Activated CD8-positive, alpha-beta T cell treated with anti-CD3 and anti-CD28 coated beads, Interleukin-2, amount 10 ng/mL, durations not matched to agents 7 days and 5 days (primary cell): Measurements from ENCODE around the gene GATAD2B. TPM values are rescaled to one million over a fixed set of nuclear protein-coding genes. Genes with fewer than 3 reads are reported as not detected.

Experiments
- ATAC-seq: fragments of 150-1000 bp; cut with Tn5 transposase; one replicate; pipeline ENCODE4 v1.10.0; 2021; ENCODE audit warnings: moderate library complexity
- CTCF ChIA-PET: fragments of 350-600 bp; sonication (Branson Sonifier 250); formaldehyde crosslinking; loops from one replicate; lab custom pipeline; 2021; ENCODE audit warnings: antibody characterized with exemption; lab: Charles Lee
- POLR2A ChIA-PET: fragments of 350-600 bp; sonication (Branson Sonifier 250); formaldehyde crosslinking; loops from one replicate; lab custom pipeline; 2021; ENCODE audit warnings: antibody characterized with exemption; lab: Charles Lee
- DNase-seq: peaks from one replicate; pipeline ENCODE4 v3.0.0-alpha.2; 2020
- H3K27ac Mint-ChIP-seq: one replicate; pipeline ENCODE4 v1.8.0; 2021; ENCODE audit warnings: mild to moderate bottlenecking, mixed read lengths
- H3K27me3 Mint-ChIP-seq: one replicate; pipeline ENCODE4 v1.8.0; 2021; ENCODE audit warnings: low read depth, mixed read lengths
- H3K36me3 Mint-ChIP-seq: one replicate; pipeline ENCODE4 v1.8.0; 2021; ENCODE audit warnings: low read depth, mixed read lengths
- H3K4me1 Mint-ChIP-seq: one replicate; pipeline ENCODE4 v1.8.0; 2021; ENCODE audit warnings: low read depth, mixed read lengths
- H3K4me3 Mint-ChIP-seq: one replicate; pipeline ENCODE4 v1.8.0; 2021; ENCODE audit warnings: mild to moderate bottlenecking, mixed read lengths
- H3K9me3 Mint-ChIP-seq: one replicate; pipeline ENCODE4 v1.8.0; 2022; ENCODE audit warnings: mixed read lengths; ENCODE audit not compliant: insufficient read depth
- total RNA-seq, 2 experiments: library from RNA; stranded (reverse); gene quantifications; one replicate each; pipeline ENCODE4 v1.2.3, GENCODE V29; 2021

Gene GATAD2B
- total RNA-seq, 2 experiments from 2014 or later: 70.2 to 71.7 TPM

GRCh38 chr1:153833171-153833570, 89.6 kb downstream of the GATAD2B start:
- H3K9me3 Mint-ChIP-seq: no peaks in the 10 kb centered on the region
- H3K4me1 Mint-ChIP-seq: peaks cover 5% of the 10 kb centered on the region
- H3K36me3 Mint-ChIP-seq: peaks cover 9% of the 10 kb centered on the region
- H3K4me3 Mint-ChIP-seq: no peak overlapping the region
- H3K27me3 Mint-ChIP-seq: no peaks in the 10 kb centered on the region
- ATAC-seq (no peak), DNase-seq (no peak)
- POLR2A ChIA-PET: no interaction called here
- CTCF ChIA-PET: interaction anchor here (0.8 kb wide), 2 partner anchors 154 to 726 kb away, joined by 3 to 4 read pairs; no protein-coding TSS in a partner anchor
- no peak overlapping the region for H3K27ac Mint-ChIP-seq

GRCh38 chr1:153832293-153832692, 90.5 kb downstream of the GATAD2B start:
- Mint-ChIP-seq H3K36me3 (peaks cover 16% of the 10 kb centered on the region), H3K9me3 (no peaks in the 10 kb centered on the region), H3K4me1 (peaks cover 5% of the 10 kb centered on the region), H3K27me3 (no peaks in the 10 kb centered on the region), H3K27ac (no peak overlapping the region), H3K4me3 (no peak overlapping the region)
- no peak for DNase-seq
- ChIA-PET POLR2A (interaction anchor here (0.5 kb wide), 2 partner anchors 91 to 102 kb away, joined by 3 to 4 read pairs; no protein-coding TSS in a partner anchor), CTCF (interaction anchor here (0.8 kb wide), 2 partner anchors 155 to 727 kb away, joined by 3 to 4 read pairs; no protein-coding TSS in a partner anchor)
- ATAC-seq: no peak

GRCh38 chr1:153831026-153831425, 91.7 kb downstream of the GATAD2B start:
- Mint-ChIP-seq H3K4me3 (no peak overlapping the region), H3K27me3 (no peaks in the 10 kb centered on the region), H3K36me3 (peaks cover 24% of the 10 kb centered on the region), H3K4me1 (peaks cover 2% of the 10 kb centered on the region), H3K27ac (no peak overlapping the region), H3K9me3 (no peaks in the 10 kb centered on the region)
- no peak for ATAC-seq
- no peak for DNase-seq
- ChIA-PET POLR2A (no interaction called here), CTCF (interaction anchor here (3.8 kb wide), 1 partner anchor 156 kb away, joined by 12 read pairs; the partner anchor contains the start of gene RAB13)

DNA sequence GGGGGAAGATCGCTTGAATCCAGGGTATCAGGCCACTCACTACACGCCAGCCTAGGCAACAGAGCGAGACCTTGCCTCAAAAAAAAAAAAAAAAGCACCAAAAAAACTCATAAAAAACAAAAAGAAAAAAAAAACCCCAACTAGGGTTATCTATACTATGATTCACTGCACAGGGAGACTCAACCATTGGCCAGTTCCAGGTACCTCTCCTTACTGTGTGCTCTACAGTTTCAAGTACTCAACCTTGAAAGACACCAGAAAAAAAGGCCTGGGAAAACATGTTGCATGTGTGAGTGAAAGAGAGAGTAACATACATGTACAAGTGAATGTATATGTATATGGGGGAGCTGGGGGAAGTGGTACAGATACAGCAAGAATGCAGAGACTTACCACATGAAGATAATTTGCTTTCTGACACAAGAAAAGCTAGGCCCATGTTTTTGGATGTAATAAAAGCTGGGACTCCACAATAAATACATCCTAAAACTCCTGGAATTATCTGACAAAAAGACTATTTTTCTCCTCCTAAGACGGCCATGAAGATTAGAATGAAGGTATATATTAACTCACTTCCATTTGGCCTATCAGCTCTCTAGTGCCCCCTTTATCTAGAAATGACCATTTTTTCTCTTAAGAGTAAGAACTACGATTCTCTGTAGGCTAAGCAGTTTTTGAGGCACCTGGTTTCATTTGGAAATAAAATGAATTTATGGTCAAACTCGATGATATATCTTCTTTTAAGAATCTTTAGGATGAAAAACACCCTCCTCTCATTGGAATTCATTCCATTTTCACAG, 95.4 kb downstream of the GATAD2B start:
- ChIA-PET POLR2A (interaction anchor here (1.1 kb wide), 1 partner anchor 119 kb away, joined by 3 read pairs; the partner anchor contains the start of gene DENND4B), CTCF (interaction anchor here (0.7 to 3.8 kb wide), 10 partner anchors 9 to 159 kb away, joined by 3 to 12 read pairs (median 4); partner anchors contain the start of gene RAB13)
- Mint-ChIP-seq H3K4me3 (no peak overlapping the region), H3K27me3 (no peaks in the 10 kb centered on the region), H3K4me1 (no peaks in the 10 kb centered on the region), H3K27ac (no peak overlapping the region), H3K9me3 (no peaks in the 10 kb centered on the region), H3K36me3 (peaks cover 28% of the 10 kb centered on the region)
- ATAC-seq: no peak
- DNase-seq: no peak

- Mint-ChIP-seq H3K4me1 (peaks cover 2% of the 10 kb centered on the region), H3K9me3 (no peaks in the 10 kb centered on the region), H3K27ac (no peak overlapping the region), H3K36me3 (peaks cover 42% of the 10 kb centered on the region), H3K27me3 (no peaks in the 10 kb centered on the region), H3K4me3 (no peak overlapping the region)
- POLR2A ChIA-PET: no interaction called here
- DNase-seq (no peak), ATAC-seq (no peak)
- CTCF ChIA-PET: interaction anchor here (1.4 to 7.2 kb wide), 2 partner anchors 8 to 168 kb away, joined by 3 to 32 read pairs; partner anchors contain the start of gene RAB13
Measured at GRCh38 chr1:153818876-153819275, 103.9 kb downstream of the GATAD2B start.

DNA sequence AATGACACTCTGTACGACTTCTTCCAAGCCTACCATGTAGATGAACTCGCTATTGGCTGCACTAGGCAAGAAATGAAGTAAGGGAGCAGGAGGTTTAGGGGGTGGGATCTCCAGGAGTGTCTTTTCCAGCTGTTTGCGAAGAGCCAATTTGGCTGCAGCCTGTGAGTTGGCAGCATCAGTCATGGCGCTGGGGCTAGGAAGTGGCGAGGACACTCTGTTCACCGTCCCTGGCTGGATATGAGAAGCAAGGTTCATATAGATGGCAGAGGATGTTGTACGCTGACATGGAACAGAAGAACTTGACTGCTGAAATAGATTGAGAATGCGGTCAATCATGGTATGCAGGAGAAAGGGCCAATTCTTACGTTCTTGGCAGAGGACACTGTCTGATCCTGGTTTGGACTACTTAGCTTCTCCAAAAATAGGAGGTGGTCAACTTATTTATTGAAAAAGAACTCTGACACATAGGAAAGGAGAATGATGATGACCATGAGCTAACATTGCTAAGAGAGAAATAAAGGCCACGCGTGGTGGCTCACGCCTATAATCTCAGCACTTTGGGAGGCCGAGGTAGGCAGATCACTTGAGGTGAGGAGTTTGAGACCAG, 106.4 kb downstream of the GATAD2B start:
- ATAC-seq (no peak), DNase-seq (no peak)
- Mint-ChIP-seq H3K4me1 (peaks cover 2% of the 10 kb centered on the region), H3K4me3 (no peak overlapping the region), H3K9me3 (no peaks in the 10 kb centered on the region), H3K36me3 (peaks cover 58% of the 10 kb centered on the region), H3K27ac (no peak overlapping the region), H3K27me3 (no peaks in the 10 kb centered on the region)
- CTCF ChIA-PET: interaction anchor here (1.2 to 2.0 kb wide), 3 partner anchors 11 to 105 kb away, joined by 4 to 14 read pairs (median 4); no protein-coding TSS in a partner anchor
- POLR2A ChIA-PET: no interaction called here

- H3K4me3 Mint-ChIP-seq: peak overlapping the region; percentile 7
- H3K4me1 Mint-ChIP-seq: peaks cover 54% of the 10 kb centered on the region
- no peaks in the 10 kb centered on the region for H3K27me3 Mint-ChIP-seq
- ChIA-PET CTCF (interaction anchor here (0.8 to 2.1 kb wide), 7 partner anchors 8 to 181 kb away, joined by 3 to 7 read pairs (median 3); partner anchors contain the start of genes DENND4B, GATAD2B and RAB13), POLR2A (interaction anchor here (0.7 to 1.2 kb wide), 3 partner anchors 116 to 184 kb away, joined by 3 read pairs; no protein-coding TSS in a partner anchor)
- peaks cover 53% of the 10 kb centered on the region for H3K36me3 Mint-ChIP-seq
- peak overlapping the region; percentile 82 for H3K27ac Mint-ChIP-seq
- peak; percentile 39 for ATAC-seq
- DNase-seq: no peak
- no peaks in the 10 kb centered on the region for H3K9me3 Mint-ChIP-seq
Measured at GRCh38 chr1:153805886-153806719, 116.7 kb downstream of the GATAD2B start.

GRCh38 chr1:153805042-153805745, 117.6 kb downstream of the GATAD2B start:
- Mint-ChIP-seq H3K27ac (peak overlapping the region; percentile 82), H3K9me3 (no peaks in the 10 kb centered on the region), H3K27me3 (no peaks in the 10 kb centered on the region), H3K36me3 (peaks cover 52% of the 10 kb centered on the region), H3K4me3 (peak overlapping the region; percentile 7), H3K4me1 (peaks cover 54% of the 10 kb centered on the region)
- POLR2A ChIA-PET: interaction anchor here (0.7 to 1.2 kb wide), 5 partner anchors 13 to 185 kb away, joined by 3 to 5 read pairs (median 3); no protein-coding TSS in a partner anchor
- ATAC-seq (peak; percentile 93), DNase-seq (peak; percentile 84)
- CTCF ChIA-PET: interaction anchor here (0.9 to 5.9 kb wide), 10 partner anchors 8 to 181 kb away, joined by 3 to 32 read pairs (median 4); partner anchors contain the start of genes DENND4B and RAB13

- CTCF ChIA-PET: interaction anchor here (0.9 to 5.9 kb wide), 7 partner anchors 12 to 182 kb away, joined by 3 to 32 read pairs (median 5); partner anchors contain the start of genes DENND4B and RAB13
- H3K4me3 Mint-ChIP-seq: no peak overlapping the region
Measured at GRCh38 chr1:153804112-153804511, 118.7 kb downstream of the GATAD2B start.

DNA sequence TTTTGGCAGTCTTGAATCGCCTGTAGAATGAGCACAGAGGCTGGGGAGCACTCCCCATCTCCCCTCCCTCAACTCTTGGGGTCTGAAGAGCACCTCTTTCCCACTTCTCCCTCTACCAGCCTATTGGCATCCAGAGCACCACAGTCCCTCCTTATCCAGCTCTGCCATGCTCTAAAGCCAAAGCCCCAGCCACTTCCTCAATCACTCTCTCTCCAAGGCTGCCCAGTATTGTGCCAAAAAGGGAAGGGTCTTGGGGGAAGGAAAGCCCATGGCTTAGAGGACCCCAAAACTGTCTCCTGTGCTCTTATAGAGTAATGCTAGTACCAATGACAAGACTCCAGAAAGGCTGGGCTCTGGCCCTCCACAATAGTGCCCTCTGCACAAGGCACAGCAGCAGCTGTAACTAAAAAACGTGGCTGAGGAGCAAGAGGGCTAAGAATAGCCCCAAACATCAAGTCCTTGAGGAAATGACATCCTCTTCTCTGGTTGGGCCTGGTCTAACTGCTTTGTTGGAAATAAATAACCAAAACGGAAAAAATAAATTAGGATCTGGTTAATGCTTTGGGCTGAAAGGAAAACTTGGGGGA, 119.2 kb downstream of the GATAD2B start:
- Mint-ChIP-seq H3K4me3 (no peak overlapping the region), H3K4me1 (peaks cover 54% of the 10 kb centered on the region), H3K27me3 (no peaks in the 10 kb centered on the region), H3K36me3 (peaks cover 38% of the 10 kb centered on the region), H3K27ac (peak overlapping the region; percentile 65), H3K9me3 (no peaks in the 10 kb centered on the region)
- CTCF ChIA-PET: interaction anchor here (0.9 to 5.9 kb wide), 6 partner anchors 20 to 182 kb away, joined by 4 to 32 read pairs (median 5); partner anchors contain the start of genes DENND4B and RAB13
- POLR2A ChIA-PET: interaction anchor here (0.6 to 1.0 kb wide), 2 partner anchors 80 to 142 kb away, joined by 3 read pairs; no protein-coding TSS in a partner anchor
- ATAC-seq (no peak), DNase-seq (no peak)

More at GRCh38 chr1:153804112-153804511, 118.7 kb downstream of the GATAD2B start:
- ATAC-seq (no peak), DNase-seq (no peak)
- Mint-ChIP-seq H3K27me3 (no peaks in the 10 kb centered on the region), H3K4me1 (peaks cover 54% of the 10 kb centered on the region), H3K36me3 (peaks cover 41% of the 10 kb centered on the region), H3K9me3 (no peaks in the 10 kb centered on the region), H3K27ac (peak overlapping the region; percentile 75)
- POLR2A ChIA-PET: interaction anchor here (0.6 to 1.0 kb wide), 3 partner anchors 17 to 186 kb away, joined by 3 read pairs; partner anchors contain the start of gene JTB
